Activated naive CD4-positive, alpha-beta T cell treated with anti-CD3 and anti-CD28 coated beads, Interleukin-2, amount 10 ng/mL, durations not matched to agents 7 days and 5 days (primary cell): ENCODE results near the gene ASPDH.

Experiments
- CTCF ChIA-PET: fragments of 350-600 bp; sonication (Branson Sonifier 250); formaldehyde crosslinking; loops from one replicate; lab custom pipeline; 2021; ENCODE audit warnings: antibody characterized with exemption; lab: Charles Lee
- DNase-seq: peaks from one replicate; pipeline ENCODE4 v3.0.0-alpha.2; 2020
- H3K27ac Mint-ChIP-seq: one replicate; pipeline ENCODE4 v1.8.0; 2021; ENCODE audit warnings: mild to moderate bottlenecking, moderate library complexity, mixed read lengths
- H3K27me3 Mint-ChIP-seq: one replicate; pipeline ENCODE4 v1.8.0; 2021; ENCODE audit warnings: mild to moderate bottlenecking, mixed read lengths
- H3K36me3 Mint-ChIP-seq: one replicate; pipeline ENCODE4 v1.8.0; 2021; ENCODE audit warnings: mixed read lengths
- H3K4me1 Mint-ChIP-seq: one replicate; pipeline ENCODE4 v1.8.0; 2021; ENCODE audit warnings: mixed read lengths
- H3K4me3 Mint-ChIP-seq: one replicate; pipeline ENCODE4 v1.8.0; 2021; ENCODE audit warnings: mild to moderate bottlenecking, moderate library complexity, mixed read lengths
- H3K9me3 Mint-ChIP-seq: one replicate; pipeline ENCODE4 v1.8.0; 2021; ENCODE audit warnings: mixed read lengths

Gene ASPDH

DNA sequence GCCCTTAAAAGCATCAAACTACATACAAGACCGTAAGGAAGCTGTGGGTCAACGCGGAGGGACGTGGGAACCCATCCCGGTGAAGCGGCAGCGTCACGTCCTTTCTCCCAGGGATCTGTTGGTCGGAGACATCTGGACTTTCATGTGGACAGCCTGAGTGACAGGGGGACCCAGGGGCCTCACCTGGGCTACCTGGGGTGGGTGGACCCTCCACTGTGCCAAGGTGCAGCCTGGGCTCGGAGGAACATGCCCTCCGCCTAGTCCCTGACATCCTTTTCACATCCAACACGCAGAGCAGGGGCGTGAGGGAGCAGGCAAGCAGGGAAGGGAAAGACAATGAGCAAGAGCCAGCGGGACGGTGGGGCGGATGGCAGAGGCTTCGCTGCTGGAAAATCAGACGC, 23.3 kb downstream of the ASPDH start:
- H3K27ac Mint-ChIP-seq = no peak overlapping the region
- no peak overlapping the region for H3K4me3 Mint-ChIP-seq
- H3K36me3 Mint-ChIP-seq = peaks cover 7% of the 10 kb centered on the region

DNA sequence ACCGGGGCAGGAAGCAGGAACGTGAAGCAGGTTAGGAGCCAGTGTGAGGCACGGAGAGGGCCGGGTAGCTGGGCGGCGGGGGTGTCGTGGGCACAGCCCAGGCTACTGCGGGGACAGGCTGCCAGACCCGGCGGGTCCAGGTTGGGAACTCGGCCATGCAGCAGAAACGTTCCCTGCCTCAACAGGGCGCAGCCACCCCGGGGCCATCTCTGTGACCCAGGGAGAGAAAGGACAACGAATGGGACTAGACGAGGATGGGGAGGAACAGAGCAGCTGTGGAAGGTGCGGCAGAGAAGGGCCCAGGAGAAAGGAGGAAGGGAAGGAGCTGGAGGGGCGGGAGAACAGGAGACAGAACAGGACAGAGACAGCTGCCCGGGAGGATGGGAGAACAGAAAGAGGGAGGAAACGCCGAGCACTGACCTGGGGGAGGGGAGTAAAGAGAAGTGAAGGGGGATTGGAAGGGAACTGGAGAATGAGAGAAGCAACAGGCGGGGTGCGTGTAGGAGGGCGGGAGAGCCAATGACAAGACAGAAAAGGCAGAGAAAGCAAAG, 24.2 kb downstream of the ASPDH start:
- peaks cover 43% of the 10 kb centered on the region for H3K27me3 Mint-ChIP-seq
- no peak overlapping the region for H3K27ac Mint-ChIP-seq
- CTCF ChIA-PET = no interaction called here
- no peak overlapping the region for H3K4me3 Mint-ChIP-seq
- H3K36me3 Mint-ChIP-seq = peaks cover 9% of the 10 kb centered on the region
- peaks cover 20% of the 10 kb centered on the region for H3K4me1 Mint-ChIP-seq
- no peak for DNase-seq
- peaks cover 5% of the 10 kb centered on the region for H3K9me3 Mint-ChIP-seq

More for the DNA sequence above, 23.3 kb downstream of the ASPDH start:
- peaks cover 43% of the 10 kb centered on the region for H3K27me3 Mint-ChIP-seq
- no peak for DNase-seq
- H3K4me1 Mint-ChIP-seq = peaks cover 20% of the 10 kb centered on the region
- H3K9me3 Mint-ChIP-seq = peaks cover 5% of the 10 kb centered on the region
- CTCF ChIA-PET = no interaction called here

DNA sequence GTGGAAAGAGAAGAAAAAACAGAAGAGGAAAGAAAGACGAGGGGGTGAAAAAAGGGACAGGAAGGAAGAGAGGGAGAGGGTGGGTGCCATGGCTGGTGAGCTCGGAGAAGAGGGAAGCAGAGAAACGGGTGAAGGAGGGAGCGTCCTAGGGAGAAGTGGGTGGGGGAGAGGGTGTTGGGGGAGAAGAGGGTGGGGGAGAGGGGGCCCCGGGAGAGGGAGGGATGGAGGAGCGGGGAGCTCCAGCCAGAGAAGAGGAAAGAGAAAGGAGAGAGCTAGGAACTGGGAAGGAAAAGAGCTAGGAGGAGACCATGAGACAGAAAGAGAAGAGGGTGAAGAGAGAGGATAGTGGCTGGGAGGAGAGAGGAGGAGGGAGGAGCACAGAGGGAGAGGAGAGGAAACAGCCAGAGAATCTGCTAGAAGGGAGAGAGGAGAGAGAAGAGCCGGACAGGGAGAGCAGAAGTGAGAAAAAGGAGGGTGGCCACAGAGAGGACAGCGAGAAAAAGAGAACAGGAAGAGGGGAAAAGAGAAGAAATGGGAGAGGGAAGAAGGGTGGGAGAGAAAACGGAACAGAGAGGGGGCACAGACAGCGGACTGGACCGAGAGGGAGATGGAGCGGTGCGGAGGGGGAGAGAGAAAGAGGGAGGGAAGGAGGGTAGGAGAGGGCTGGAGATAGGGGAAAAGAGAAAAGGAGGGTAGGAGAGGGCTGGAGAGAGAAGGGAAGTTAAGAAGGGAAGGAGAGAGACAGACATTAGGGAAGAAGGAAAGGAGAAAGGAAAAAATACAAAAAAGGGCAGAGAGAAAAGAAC, 25.1 kb downstream of the ASPDH start:
- CTCF ChIA-PET = no interaction called here

DNA sequence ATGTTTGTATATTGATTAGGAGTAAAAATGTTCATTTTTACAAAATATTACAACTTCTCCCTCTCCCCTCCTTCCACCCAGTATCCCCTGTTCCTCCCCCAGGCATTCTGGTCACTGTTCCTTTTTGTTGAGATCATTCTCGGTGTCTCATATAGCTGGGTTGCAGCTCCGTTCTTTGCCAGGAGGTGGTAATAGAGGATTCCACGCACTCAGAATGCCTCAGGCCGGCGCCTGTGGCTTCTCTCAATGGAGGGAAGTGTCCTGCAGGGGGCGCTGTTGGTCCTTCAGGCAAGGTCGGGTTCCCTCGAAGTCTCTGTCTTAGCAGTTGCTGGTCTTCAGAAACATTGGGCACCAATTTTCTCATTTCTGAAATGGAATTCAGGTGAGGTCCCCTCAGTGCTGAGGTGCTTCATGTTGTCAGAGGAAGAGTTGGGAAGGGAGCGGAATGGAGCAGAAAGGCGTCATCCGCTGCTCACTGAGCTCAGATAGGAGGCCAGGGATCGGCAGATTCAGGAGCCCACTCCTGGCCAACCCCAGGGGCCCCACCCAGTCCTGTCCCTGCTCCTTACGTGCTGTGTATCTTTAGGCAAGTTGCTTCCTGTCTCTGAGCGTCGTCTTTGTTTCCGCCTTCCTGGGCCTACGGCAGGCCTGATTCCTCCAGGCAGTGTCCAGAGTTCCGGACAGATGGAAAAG, 26.7 kb downstream of the ASPDH start:
- peaks cover 36% of the 10 kb centered on the region for H3K27me3 Mint-ChIP-seq
- peaks cover 14% of the 10 kb centered on the region for H3K4me1 Mint-ChIP-seq
- peak overlapping the region; percentile 19 for H3K27ac Mint-ChIP-seq
- peaks cover 16% of the 10 kb centered on the region for H3K36me3 Mint-ChIP-seq
- CTCF ChIA-PET = interaction anchor here (0.7 to 1.4 kb wide), 3 partner anchors 13 to 21 kb away, joined by 3 to 4 read pairs (median 3); no protein-coding TSS in a partner anchor
- DNase-seq = peak; percentile 70
- no peak overlapping the region for H3K4me3 Mint-ChIP-seq
- peaks cover 5% of the 10 kb centered on the region for H3K9me3 Mint-ChIP-seq

More for the DNA sequence above, 25.1 kb downstream of the ASPDH start:
- Mint-ChIP-seq H3K4me1 (peaks cover 20% of the 10 kb centered on the region), H3K27me3 (peaks cover 43% of the 10 kb centered on the region), H3K9me3 (peaks cover 5% of the 10 kb centered on the region), H3K4me3 (no peak overlapping the region), H3K27ac (peak overlapping the region; percentile 49), H3K36me3 (peaks cover 9% of the 10 kb centered on the region)
- no peak for DNase-seq

DNA sequence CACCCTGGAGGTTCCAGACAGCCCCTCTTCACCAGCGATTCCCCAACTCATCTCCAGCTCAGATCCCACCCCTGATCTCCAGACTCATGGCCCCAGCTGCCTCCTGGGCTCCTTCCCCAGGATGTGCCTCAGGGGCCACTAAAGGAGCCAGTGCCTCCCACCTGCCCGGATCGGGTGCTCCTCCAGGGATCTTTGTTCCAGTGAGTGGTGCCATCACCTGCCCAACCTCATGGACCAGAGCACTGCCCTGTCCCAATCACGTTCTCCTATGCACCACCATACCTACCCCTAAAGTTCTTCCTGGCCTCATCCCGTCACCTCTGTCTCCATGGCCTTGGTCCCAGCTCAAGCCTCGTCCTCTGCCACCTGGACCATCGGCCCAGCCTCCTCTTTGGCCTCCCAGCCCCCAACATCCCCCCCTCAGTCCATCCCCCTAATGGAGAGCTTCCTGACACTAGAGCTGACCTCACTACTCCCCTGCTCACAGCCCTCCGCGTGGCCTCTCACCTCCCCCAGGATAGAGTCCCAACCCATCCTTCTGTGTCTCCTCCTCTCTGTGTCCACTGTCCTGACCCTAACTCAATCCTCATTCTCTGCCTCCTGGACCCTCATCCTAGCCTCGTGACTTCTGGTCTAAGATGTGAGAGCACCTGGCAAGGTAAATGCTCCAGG, 28.3 kb downstream of the ASPDH start:
- DNase-seq = no peak
- peaks cover 6% of the 10 kb centered on the region for H3K4me1 Mint-ChIP-seq
- H3K27me3 Mint-ChIP-seq = peaks cover 25% of the 10 kb centered on the region
- H3K9me3 Mint-ChIP-seq = peaks cover 5% of the 10 kb centered on the region
- H3K27ac Mint-ChIP-seq = no peak overlapping the region
- CTCF ChIA-PET = no interaction called here
- H3K4me3 Mint-ChIP-seq = no peak overlapping the region
- H3K36me3 Mint-ChIP-seq = peaks cover 20% of the 10 kb centered on the region

DNA sequence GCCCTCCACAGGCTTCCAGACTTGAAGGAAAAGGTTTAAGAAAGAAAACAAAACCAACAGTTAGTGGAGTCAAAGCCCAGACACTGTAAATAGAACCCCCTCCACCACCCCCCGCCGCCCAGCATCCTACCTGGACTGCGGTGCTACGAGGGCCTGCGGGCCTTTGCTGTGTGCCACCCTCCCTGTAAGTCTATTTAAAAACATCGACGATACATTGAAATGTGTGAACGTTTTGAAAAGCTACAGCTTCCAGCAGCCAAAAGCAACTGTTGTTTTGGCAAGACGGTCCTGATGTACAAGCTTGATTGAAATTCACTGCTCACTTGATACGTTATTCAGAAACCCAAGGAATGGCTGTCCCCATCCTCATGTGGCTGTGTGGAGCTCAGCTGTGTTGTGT, 30.8 kb downstream of the ASPDH start:
- CTCF ChIA-PET = interaction anchor here (1.0 kb wide), 2 partner anchors 22 to 36 kb away, joined by 3 read pairs; no protein-coding TSS in a partner anchor
- no peak for DNase-seq
- H3K4me3 Mint-ChIP-seq = no peak overlapping the region
- peaks cover 11% of the 10 kb centered on the region for H3K27me3 Mint-ChIP-seq
- H3K9me3 Mint-ChIP-seq = peaks cover 5% of the 10 kb centered on the region
- peaks cover 33% of the 10 kb centered on the region for H3K36me3 Mint-ChIP-seq
- peaks cover 14% of the 10 kb centered on the region for H3K4me1 Mint-ChIP-seq
- no peak overlapping the region for H3K27ac Mint-ChIP-seq

DNA sequence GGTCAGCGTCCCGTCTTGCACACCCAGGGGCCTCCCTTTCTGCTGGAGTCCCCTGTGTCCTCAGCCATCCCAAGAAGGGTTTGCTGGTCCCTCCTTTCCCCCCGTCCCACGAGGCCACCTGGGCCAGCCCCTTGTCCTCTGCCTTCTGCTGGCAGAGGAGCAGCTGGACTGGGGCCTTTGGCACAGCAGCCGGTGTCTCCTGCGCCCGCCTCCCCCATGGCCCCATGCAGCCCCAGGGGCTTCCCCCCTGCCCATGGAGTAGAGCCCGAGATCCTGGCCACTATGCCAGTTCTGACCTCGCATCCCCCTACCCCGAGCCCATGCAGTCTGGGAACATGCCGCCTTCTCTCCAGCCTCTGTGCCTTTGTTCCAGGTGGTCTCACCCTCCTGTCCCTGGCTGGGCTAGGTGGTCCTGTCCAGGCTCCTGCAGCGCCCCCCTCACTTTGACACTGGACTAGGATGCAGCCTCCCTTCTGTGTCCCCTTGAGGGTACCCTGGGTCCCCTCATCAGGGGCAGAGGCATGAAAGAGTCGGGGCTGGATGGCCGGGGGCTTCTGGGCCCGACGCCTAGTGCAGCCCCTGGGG, 31.4 kb downstream of the ASPDH start:
- peaks cover 16% of the 10 kb centered on the region for H3K4me1 Mint-ChIP-seq
- CTCF ChIA-PET = interaction anchor here (1.0 kb wide), 2 partner anchors 22 to 37 kb away, joined by 3 read pairs; no protein-coding TSS in a partner anchor
- peaks cover 39% of the 10 kb centered on the region for H3K36me3 Mint-ChIP-seq
- no peak overlapping the region for H3K4me3 Mint-ChIP-seq
- H3K27me3 Mint-ChIP-seq = peaks cover 5% of the 10 kb centered on the region
- no peak overlapping the region for H3K27ac Mint-ChIP-seq
- peaks cover 7% of the 10 kb centered on the region for H3K9me3 Mint-ChIP-seq
- no peak for DNase-seq

DNA sequence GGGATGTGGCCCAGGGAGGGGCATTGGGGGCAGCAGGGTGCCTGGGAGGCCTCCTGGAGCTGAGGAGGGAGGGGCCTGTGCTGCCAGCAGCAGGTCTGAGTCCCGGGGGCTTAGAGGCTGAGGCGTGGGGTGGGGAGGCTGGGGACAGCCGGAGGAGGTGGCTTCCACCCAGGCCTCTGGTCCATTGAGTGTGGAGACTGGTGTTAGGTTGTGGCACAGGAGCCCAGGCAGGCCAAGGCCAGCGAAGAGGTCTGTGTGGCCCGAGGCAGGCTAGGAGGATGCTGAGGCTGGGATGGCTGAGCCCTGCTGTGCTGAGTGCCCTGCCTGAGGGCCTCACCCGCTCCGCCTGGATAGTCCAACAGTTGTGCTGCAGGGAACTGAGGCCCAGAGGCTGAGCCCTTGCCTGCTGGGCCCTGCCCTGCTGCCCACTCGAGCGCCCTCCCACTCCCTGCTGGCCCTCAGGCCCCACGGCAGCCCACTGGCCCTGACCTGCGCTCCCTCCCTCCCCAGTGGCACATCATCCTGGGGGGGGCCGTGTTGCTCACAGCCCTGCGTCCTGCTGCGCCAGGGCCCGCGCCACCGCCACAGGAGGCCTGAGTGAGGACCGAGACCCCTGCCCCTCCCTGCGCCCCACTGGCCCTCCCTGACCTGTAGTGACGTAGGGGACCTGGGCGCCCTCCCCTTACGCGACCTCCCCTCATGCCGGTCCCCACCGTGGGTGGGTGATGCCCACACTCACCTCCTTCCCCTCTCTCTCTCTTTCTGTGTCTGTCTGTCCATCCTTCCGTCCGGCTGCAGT, 32.2 kb downstream of the ASPDH start:
- CTCF ChIA-PET = no interaction called here
- DNase-seq = no peak
- Mint-ChIP-seq H3K4me3 (no peak overlapping the region), H3K27ac (no peak overlapping the region), H3K36me3 (peaks cover 40% of the 10 kb centered on the region), H3K4me1 (peaks cover 19% of the 10 kb centered on the region), H3K9me3 (peaks cover 6% of the 10 kb centered on the region), H3K27me3 (peaks cover 1% of the 10 kb centered on the region)

DNA sequence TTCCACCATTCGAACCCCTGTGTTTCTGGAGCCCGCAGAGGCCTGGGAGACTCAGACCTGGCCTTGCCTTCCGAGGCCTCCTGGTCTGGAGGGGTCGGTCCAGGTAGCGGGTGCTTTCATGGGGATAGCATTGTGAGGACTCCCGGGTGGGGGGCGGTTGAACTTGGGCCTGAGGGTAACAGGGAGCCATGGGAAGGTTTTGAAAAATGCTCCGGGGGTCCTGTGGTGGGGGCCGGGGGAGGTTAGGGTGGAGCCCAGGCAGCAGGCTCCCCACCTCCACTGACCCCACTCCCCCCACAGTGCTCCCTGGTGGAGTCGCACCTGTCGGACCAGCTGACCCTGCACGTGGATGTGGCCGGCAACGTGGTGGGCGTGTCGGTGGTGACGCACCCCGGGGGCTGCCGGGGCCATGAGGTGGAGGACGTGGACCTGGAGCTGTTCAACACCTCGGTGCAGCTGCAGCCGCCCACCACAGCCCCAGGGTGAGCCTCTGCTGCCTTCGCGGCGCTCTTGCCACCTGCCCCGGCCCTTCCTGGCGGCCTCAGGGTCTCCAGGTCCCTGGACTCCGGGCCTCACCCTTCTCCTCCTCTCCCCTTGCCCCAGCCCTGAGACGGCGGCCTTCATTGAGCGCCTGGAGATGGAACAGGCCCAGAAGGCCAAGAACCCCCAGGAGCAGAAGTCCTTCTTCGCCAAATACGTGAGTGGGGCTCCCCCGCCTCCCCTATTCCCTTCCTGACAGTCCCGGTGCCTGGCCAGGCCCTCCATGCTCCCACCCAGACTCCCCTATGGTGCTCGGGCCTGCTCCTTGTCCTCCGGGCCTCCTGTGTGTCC, 33.2 kb downstream of the ASPDH start:
- Mint-ChIP-seq H3K4me1 (peaks cover 24% of the 10 kb centered on the region), H3K27ac (peak overlapping the region; percentile 17), H3K9me3 (peaks cover 4% of the 10 kb centered on the region), H3K36me3 (peaks cover 37% of the 10 kb centered on the region), H3K27me3 (peaks cover 12% of the 10 kb centered on the region), H3K4me3 (no peak overlapping the region)
- CTCF ChIA-PET = no interaction called here
- DNase-seq = no peak

DNA sequence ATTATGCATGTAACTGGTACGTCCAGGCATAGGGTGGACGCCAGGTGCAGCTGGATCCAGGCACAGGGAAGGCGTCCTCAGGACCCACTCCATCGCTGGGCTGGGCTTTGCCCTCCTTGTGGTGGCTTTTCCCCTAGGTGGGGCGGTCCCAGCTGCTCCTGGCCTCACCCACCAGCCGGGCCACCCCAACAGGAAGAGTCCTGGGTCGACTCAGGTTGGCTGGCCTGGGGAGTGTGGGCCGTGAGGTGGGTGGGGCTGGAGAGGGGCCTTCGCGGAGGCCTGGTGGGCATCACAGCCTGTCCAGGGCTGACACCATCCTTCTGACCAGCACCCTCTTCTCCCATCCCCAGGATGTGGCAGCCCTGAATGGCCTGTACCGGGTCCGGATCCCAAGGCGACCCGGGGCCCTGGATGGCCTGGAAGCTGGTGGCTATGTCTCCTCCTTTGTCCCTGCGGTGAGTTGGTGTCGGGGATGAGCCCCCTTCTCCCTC, 33.9 kb downstream of the ASPDH start:
- Mint-ChIP-seq H3K4me1 (peaks cover 26% of the 10 kb centered on the region), H3K27ac (no peak overlapping the region), H3K36me3 (peaks cover 34% of the 10 kb centered on the region), H3K27me3 (peaks cover 18% of the 10 kb centered on the region), H3K9me3 (peaks cover 4% of the 10 kb centered on the region), H3K4me3 (no peak overlapping the region)
- DNase-seq = no peak
- CTCF ChIA-PET = interaction anchor here (0.6 to 1.1 kb wide), 3 partner anchors 18 to 517 kb away, joined by 3 to 4 read pairs (median 3); no protein-coding TSS in a partner anchor

DNA sequence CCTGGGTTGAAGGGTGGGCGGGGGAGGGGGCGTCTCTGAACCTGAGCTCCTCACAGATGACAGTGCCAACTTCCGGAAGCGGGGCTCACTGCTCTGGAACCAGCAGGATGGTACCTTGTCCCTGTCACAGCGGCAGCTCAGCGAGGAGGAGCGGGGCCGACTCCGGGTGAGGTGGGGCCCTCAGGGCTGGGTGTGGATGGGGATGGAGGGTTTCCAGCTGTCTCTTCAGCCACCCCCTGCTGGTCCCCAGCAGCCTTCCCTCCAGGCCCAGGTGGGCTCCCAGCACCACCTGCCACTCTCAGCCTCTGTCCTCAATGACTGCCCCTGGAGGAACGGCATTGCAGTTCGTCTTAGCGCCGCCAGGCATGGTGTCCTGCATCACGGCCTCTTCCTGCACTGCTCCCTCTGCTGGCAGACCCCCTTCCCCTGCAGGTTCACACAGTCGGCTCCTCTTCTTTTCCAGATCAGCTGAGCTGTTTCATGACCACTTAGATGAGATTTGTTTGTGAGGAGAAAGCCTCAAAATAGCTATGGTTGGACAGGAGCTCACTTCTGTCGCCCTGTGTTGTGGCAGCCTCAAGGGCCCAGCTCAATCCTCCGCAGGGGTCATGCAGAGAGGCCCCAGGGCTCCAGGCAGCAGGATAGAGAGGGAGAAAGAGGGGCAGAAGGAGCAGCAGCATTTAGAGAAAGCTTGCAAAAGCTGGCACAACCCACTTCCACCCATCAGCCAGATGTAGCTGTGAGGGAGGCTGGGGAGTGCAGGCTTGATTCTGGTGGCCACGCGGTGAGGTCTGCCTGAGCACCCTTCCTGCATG, 34.6 kb downstream of the ASPDH start:
- Mint-ChIP-seq H3K4me3 (no peak overlapping the region), H3K27me3 (peaks cover 22% of the 10 kb centered on the region), H3K4me1 (peaks cover 26% of the 10 kb centered on the region), H3K9me3 (peaks cover 4% of the 10 kb centered on the region), H3K36me3 (peaks cover 34% of the 10 kb centered on the region), H3K27ac (no peak overlapping the region)
- DNase-seq = peak; percentile 33
- CTCF ChIA-PET = interaction anchor here (0.6 to 1.1 kb wide), 3 partner anchors 17 to 517 kb away, joined by 3 to 4 read pairs (median 3); no protein-coding TSS in a partner anchor
